Measurements from ENCODE around the gene MTA3.

DNA sequence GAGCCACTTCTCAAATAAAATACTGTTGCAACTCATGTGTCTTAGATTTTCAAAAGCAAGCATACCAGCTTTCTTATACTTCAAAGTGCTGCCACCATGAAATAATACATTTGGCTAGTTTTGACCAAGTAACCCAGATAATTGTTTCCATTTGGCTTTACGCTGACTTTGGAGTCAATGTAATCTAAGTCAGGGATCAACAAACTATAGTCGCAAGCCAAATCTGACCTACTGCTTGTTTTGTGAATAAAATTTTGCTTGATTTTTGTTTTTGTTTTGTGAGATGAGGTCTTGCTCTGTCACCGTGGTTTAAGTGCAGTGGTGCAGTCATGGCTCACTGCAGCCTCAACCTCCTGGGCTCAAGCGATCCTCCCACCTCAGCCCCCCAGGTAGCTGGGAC, 130.5 kb downstream of the MTA3 start:
- TF ChIP-seq, protein P1, sequence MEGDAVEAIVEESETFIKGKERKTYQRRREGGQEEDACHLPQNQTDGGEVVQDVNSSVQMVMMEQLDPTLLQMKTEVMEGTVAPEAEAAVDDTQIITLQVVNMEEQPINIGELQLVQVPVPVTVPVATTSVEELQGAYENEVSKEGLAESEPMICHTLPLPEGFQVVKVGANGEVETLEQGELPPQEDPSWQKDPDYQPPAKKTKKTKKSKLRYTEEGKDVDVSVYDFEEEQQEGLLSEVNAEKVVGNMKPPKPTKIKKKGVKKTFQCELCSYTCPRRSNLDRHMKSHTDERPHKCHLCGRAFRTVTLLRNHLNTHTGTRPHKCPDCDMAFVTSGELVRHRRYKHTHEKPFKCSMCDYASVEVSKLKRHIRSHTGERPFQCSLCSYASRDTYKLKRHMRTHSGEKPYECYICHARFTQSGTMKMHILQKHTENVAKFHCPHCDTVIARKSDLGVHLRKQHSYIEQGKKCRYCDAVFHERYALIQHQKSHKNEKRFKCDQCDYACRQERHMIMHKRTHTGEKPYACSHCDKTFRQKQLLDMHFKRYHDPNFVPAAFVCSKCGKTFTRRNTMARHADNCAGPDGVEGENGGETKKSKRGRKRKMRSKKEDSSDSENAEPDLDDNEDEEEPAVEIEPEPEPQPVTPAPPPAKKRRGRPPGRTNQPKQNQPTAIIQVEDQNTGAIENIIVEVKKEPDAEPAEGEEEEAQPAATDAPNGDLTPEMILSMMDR (IDR thresholded peaks at IDR 0.05; ENCODE audit: extremely low read depth in 1 of 2, insufficient read depth in 1 of 2, low read depth in 1 of 2, low read length in 2 of 2): no peak
- TF ChIP-seq, protein P2, sequence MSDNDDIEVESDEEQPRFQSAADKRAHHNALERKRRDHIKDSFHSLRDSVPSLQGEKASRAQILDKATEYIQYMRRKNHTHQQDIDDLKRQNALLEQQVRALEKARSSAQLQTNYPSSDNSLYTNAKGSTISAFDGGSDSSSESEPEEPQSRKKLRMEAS (IDR thresholded peaks at IDR 0.05; ENCODE audit: insufficient read depth, insufficient read length): no peak
- no peak for TF ChIP-seq EZH2 (IDR thresholded peaks at IDR 0.05; ENCODE audit: borderline replicate concordance, low read depth, low read length, severe bottlenecking)
- no peak for TF ChIP-seq POLR2A (IDR thresholded peaks at IDR 0.05; ENCODE audit: low read depth, low read length)
- TF ChIP-seq POLR2AphosphoS5 (IDR thresholded peaks at IDR 0.05; ENCODE audit: insufficient read depth, low read depth, low read length): no peak
- no peak for TF ChIP-seq FOS (IDR thresholded peaks at IDR 0.05; ENCODE audit: borderline replicate concordance, insufficient read depth, low read length)

All from endothelial cell of umbilical vein (primary cell).